ENCODE measurements around the gene DCST1. TPM values are rescaled to one million over a fixed set of nuclear protein-coding genes. Genes with fewer than 3 reads are reported as not detected.

DCST1 gene
- total and polyA plus RNA-seq, 2 of the 13 experiments (the other 11 are each of a cell fraction or from before 2014, with no cell fraction given), result 0.04 TPM; not detected in 1

DNA sequence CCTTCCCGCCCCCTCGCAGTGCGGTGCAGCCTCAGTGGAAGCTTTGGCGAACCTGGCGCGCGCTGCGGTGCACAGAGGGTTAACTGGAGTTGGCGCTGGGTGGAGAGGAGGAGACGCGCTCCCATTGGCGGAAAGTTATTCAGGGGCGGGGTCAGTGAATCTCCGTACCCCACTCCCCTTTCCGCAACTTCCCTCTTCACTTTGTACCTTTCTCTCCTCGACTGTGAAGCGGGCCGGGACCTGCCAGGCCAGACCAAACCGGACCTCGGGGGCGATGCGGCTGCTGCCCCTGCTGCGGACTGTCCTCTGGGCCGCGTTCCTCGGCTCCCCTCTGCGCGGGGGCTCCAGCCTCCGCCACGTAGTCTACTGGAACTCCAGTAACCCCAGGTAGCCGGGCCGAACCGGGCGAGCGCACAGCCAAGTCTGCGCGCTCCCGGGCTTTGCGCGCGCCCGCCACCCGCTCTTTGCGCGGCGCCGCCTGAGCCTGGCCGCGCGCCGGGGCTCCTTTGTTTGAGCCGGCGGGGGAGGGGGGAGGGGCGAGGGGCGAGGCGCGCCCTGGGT, 30.0 kb downstream of the DCST1 start, which contains the start of gene EFNA4 (continued):
- TF ChIP-seq ZNF761 (CRISPR knock-in tag; conservative IDR thresholded peaks at IDR 0.05) (no peak), RARA (CRISPR knock-in tag; IDR thresholded peaks at IDR 0.05) (0 out of 2 replicates have a peak, but pooled peaks have one; percentile 9), HCFC1 (IDR thresholded peaks at IDR 0.05; ENCODE audit: low read depth, low read length) (no peak), SIN3B (IDR thresholded peaks at IDR 0.05; ENCODE audit: low read length) (no peak), DMAP1 (CRISPR knock-in tag; IDR thresholded peaks at IDR 0.05) (no peak), ZNF841 (CRISPR knock-in tag; IDR thresholded peaks at IDR 0.05; ENCODE audit: borderline replicate concordance) (no peak), PHF5A (CRISPR knock-in tag; IDR thresholded peaks at IDR 0.05; ENCODE audit: low read depth, unreplicated experiment) (no peak), RARG (CRISPR knock-in tag; IDR thresholded peaks at IDR 0.05; ENCODE audit: low read depth) (no peak)
- TF ChIP-seq, protein P1, sequence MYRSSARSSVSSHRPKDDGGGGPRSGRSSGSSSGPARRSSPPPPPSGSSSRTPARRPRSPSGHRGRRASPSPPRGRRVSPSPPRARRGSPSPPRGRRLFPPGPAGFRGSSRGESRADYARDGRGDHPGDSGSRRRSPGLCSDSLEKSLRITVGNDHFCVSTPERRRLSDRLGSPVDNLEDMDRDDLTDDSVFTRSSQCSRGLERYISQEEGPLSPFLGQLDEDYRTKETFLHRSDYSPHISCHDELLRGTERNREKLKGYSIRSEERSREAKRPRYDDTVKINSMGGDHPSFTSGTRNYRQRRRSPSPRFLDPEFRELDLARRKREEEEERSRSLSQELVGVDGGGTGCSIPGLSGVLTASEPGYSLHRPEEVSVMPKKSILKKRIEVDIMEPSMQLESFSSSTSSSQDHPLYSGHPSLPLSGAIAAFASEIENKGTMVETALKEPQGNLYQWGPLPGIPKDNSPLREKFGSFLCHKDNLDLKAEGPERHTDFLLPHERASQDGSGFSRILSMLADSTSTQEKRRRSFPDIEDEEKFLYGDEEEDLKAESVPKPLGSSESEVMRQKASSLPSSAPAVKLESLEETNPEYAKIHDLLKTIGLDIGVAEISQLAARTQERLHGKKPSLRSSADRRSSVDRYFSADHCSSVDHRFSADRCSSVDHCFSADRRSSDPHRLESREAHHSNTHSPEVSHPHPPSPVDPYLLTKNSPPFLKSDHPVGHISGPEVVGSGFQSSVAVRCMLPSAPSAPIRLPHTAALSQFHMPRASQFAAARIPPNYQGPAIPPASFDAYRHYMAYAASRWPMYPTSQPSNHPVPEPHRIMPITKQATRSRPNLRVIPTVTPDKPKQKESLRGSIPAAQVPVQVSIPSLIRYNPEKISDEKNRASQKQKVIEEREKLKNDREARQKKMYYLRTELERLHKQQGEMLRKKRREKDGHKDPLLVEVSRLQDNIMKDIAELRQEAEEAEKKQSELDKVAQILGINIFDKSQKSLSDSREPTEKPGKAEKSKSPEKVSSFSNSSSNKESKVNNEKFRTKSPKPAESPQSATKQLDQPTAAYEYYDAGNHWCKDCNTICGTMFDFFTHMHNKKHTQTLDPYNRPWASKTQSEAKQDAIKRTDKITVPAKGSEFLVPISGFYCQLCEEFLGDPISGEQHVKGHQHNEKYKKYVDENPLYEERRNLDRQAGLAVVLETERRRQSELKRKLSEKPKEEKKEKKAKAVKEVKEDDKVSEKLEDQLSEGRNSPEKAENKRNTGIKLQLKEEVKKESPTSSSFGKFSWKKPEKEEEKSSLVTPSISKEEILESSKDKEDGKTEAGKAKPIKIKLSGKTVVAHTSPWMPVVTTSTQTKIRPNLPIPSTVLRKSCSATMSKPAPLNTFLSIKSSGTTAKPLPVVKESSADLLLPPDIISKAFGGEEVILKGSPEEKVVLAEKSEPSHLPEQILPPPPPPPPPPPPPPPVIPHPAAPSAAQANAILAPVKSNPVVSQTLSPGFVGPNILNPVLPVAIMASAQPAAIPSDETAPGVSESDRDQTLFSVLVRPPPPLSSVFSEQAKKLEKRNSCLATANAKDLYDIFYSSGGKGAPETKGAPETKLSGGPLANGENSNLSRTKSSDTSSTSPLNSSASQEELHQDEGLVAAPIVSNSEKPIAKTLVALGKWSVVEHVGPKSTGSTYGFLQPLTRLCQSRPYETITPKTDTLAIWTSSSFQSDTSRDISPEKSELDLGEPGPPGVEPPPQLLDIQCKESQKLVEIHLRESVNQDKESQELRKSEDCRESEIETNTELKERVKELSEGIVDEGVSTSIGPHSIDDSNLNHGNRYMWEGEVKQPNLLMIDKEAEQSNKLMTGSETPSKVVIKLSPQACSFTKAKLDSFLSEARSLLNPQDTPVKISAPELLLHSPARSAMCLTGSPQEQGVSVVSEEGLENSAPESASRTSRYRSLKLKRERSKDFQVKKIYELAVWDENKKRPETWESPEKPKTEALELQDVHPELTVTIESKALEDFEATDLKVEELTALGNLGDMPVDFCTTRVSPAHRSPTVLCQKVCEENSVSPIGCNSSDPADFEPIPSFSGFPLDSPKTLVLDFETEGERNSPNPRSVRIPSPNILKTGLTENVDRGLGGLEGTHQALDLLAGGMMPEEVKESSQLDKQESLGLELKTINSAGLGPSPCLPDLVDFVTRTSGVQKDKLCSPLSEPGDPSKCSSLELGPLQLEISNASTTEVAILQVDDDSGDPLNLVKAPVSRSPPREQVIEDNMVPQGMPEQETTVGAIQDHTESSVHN (CRISPR knock-in tag; IDR thresholded peaks at IDR 0.05), result no peak
- TF ChIP-seq, protein P2, sequence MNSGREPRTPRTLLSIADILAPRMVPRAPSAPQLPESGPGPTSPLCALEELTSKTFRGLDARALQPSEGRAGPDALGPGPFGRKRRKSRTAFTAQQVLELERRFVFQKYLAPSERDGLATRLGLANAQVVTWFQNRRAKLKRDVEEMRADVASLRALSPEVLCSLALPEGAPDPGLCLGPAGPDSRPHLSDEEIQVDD (CRISPR knock-in tag; IDR thresholded peaks at IDR 0.05; ENCODE audit: borderline replicate concordance), result peak; percentile 69; the same call in 1 of the 2 replicates
- TF ChIP-seq, protein P3, sequence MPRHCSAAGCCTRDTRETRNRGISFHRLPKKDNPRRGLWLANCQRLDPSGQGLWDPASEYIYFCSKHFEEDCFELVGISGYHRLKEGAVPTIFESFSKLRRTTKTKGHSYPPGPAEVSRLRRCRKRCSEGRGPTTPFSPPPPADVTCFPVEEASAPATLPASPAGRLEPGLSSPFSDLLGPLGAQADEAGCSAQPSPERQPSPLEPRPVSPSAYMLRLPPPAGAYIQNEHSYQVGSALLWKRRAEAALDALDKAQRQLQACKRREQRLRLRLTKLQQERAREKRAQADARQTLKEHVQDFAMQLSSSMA (CRISPR knock-in tag; IDR thresholded peaks at IDR 0.05), result no peak
- TF ChIP-seq, protein P4, sequence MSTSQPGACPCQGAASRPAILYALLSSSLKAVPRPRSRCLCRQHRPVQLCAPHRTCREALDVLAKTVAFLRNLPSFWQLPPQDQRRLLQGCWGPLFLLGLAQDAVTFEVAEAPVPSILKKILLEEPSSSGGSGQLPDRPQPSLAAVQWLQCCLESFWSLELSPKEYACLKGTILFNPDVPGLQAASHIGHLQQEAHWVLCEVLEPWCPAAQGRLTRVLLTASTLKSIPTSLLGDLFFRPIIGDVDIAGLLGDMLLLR (CRISPR knock-in tag; IDR thresholded peaks at IDR 0.05), result no peak
- TF ChIP-seq, protein P5, sequence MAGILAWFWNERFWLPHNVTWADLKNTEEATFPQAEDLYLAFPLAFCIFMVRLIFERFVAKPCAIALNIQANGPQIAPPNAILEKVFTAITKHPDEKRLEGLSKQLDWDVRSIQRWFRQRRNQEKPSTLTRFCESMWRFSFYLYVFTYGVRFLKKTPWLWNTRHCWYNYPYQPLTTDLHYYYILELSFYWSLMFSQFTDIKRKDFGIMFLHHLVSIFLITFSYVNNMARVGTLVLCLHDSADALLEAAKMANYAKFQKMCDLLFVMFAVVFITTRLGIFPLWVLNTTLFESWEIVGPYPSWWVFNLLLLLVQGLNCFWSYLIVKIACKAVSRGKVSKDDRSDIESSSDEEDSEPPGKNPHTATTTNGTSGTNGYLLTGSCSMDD (CRISPR knock-in tag; IDR thresholded peaks at IDR 0.05), result no peak
- TF ChIP-seq, protein P6, sequence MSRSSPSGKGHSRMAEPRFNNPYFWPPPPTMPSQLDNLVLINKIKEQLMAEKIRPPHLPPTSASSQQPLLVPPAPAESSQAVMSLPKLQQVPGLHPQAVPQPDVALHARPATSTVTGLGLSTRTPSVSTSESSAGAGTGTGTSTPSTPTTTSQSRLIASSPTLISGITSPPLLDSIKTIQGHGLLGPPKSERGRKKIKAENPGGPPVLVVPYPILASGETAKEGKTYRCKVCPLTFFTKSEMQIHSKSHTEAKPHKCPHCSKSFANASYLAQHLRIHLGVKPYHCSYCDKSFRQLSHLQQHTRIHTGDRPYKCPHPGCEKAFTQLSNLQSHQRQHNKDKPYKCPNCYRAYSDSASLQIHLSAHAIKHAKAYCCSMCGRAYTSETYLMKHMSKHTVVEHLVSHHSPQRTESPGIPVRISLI (CRISPR knock-in tag; IDR thresholded peaks at IDR 0.05; ENCODE audit: borderline replicate concordance), result no peak
- TF ChIP-seq, protein P7, sequence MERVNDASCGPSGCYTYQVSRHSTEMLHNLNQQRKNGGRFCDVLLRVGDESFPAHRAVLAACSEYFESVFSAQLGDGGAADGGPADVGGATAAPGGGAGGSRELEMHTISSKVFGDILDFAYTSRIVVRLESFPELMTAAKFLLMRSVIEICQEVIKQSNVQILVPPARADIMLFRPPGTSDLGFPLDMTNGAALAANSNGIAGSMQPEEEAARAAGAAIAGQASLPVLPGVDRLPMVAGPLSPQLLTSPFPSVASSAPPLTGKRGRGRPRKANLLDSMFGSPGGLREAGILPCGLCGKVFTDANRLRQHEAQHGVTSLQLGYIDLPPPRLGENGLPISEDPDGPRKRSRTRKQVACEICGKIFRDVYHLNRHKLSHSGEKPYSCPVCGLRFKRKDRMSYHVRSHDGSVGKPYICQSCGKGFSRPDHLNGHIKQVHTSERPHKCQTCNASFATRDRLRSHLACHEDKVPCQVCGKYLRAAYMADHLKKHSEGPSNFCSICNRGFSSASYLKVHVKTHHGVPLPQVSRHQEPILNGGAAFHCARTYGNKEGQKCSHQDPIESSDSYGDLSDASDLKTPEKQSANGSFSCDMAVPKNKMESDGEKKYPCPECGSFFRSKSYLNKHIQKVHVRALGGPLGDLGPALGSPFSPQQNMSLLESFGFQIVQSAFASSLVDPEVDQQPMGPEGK (CRISPR knock-in tag; IDR thresholded peaks at IDR 0.05), result no peak
